Liver (tissue), 9 donors: Measurements from ENCODE around the gene ALPP. TPM values are rescaled to one million over a fixed set of nuclear protein-coding genes. Genes with fewer than 3 reads are reported as not detected.
"Not testable (repeated sequence)": the region's sequence is repeated elsewhere in the genome, so short reads cannot be mapped to it uniquely, and the experiment has no call there.

ENCODE experiments used
- DNase-seq: peaks from one replicate; pipeline ENCODE4 v3.0.0-alpha.2; 2017; ENCODE audit warnings: low spot score
- H3K27ac ChIP-seq, 2 donors: one replicate each; pipeline ENCODE4 v1.7.0; 2013; ENCODE audit warnings: inconsistent platforms in 2 of 2, low read length in 2 of 2, control low read depth in 1 of 2, low read depth in 1 of 2, mild to moderate bottlenecking in 1 of 2
- H3K27me3 ChIP-seq, 4 donors: one replicate each; pipeline versions ENCODE4 v1.6.1 to v1.7.0; 2013; ENCODE audit warnings: low read length in 3 of 4, inconsistent platforms in 1 of 4, mild to moderate bottlenecking in 1 of 4, moderate library complexity in 1 of 4; ENCODE audit not compliant: control insufficient read depth in 4 of 4, insufficient read depth in 4 of 4
- H3K36me3 ChIP-seq, 4 donors: one replicate each; pipeline versions ENCODE4 v1.6.1 to v1.7.0; 2013; ENCODE audit warnings: low read length in 3 of 4, mild to moderate bottlenecking in 3 of 4, low read depth in 1 of 4, moderate library complexity in 1 of 4; ENCODE audit not compliant: control insufficient read depth in 4 of 4, insufficient read depth in 3 of 4
- H3K4me1 ChIP-seq, 4 donors: one replicate each; pipeline versions ENCODE4 v1.6.1 to v1.7.0; 2013; ENCODE audit warnings: low read length in 3 of 4, mild to moderate bottlenecking in 3 of 4, moderate library complexity in 1 of 4; ENCODE audit not compliant: control insufficient read depth in 4 of 4, insufficient read depth in 4 of 4
- H3K4me3 ChIP-seq, 3 donors: one replicate each; pipeline versions ENCODE4 v1.6.1 to v1.7.0; 2013; ENCODE audit warnings: low read length in 3 of 3, control low read depth in 1 of 3, low read depth in 1 of 3, mild to moderate bottlenecking in 1 of 3
- H3K9ac ChIP-seq, 2 donors: one replicate each; pipeline ENCODE4 v1.7.0; 2013; ENCODE audit warnings: low read length in 2 of 2, mild to moderate bottlenecking in 2 of 2, moderate library complexity in 2 of 2, control low read depth in 1 of 2, low read depth in 1 of 2
- H3K9me3 ChIP-seq, 4 donors: one replicate each; pipeline versions ENCODE4 v1.6.1 to v1.7.0; 2013; ENCODE audit warnings: low read length in 3 of 4; ENCODE audit not compliant: control insufficient read depth in 4 of 4
- ATF3 ChIP-seq: IDR thresholded peaks from 2 replicates; pipeline ENCODE4 v1.6.1; 2016; ENCODE audit warnings: antibody characterized with exemption
- CTCF ChIP-seq: fragments of 150-350 bp; IDR thresholded peaks from 2 replicates; pipeline ENCODE4 v1.5.1; 2017; ENCODE audit warnings: improper control_type of control experiment, low read depth, low read length; ENCODE audit not compliant: missing input control
- EGR1 ChIP-seq, 2 donors: IDR thresholded peaks; 2 replicates each; pipeline ENCODE4 v1.6.1; 2016 to 2018; ENCODE audit warnings: antibody characterized with exemption in 2 of 2, low read depth in 2 of 2
- FOXA1 ChIP-seq: IDR thresholded peaks from 2 replicates; pipeline ENCODE4 v1.6.1; 2016; ENCODE audit warnings: antibody characterized with exemption
- FOXA2 ChIP-seq: IDR thresholded peaks from 2 replicates; pipeline ENCODE4 v1.6.1; 2016; ENCODE audit warnings: antibody characterized with exemption
- GABPA ChIP-seq, 2 donors: IDR thresholded peaks in 1 of 2; conservative IDR thresholded peaks in 1 of 2; 2 replicates each; pipeline ENCODE4 v1.6.1; 2016; ENCODE audit warnings: antibody characterized with exemption in 2 of 2, mild to moderate bottlenecking in 1 of 2, moderate library complexity in 1 of 2
- HNF4A ChIP-seq, 2 donors: conservative IDR thresholded peaks; 2 replicates each; pipeline ENCODE4 v1.6.1; 2016; ENCODE audit warnings: antibody characterized with exemption in 2 of 2, mild to moderate bottlenecking in 2 of 2
- HNF4G ChIP-seq: IDR thresholded peaks from 2 replicates; pipeline ENCODE4 v1.6.1; 2016; ENCODE audit warnings: antibody characterized with exemption
- JUND ChIP-seq, 2 donors: IDR thresholded peaks; 2 replicates each; pipeline ENCODE4 v1.6.1; 2016; ENCODE audit warnings: antibody characterized with exemption in 2 of 2
- MAX ChIP-seq: IDR thresholded peaks from 2 replicates; pipeline ENCODE4 v1.6.1; 2016; ENCODE audit warnings: antibody characterized with exemption
- NR2F2 ChIP-seq: IDR thresholded peaks from 2 replicates; pipeline ENCODE4 v1.6.1; 2016; ENCODE audit warnings: antibody characterized with exemption
- RAD21 ChIP-seq, 2 donors: IDR thresholded peaks; 2 replicates each; pipeline ENCODE4 v1.6.1; 2016; ENCODE audit warnings: antibody characterized with exemption in 2 of 2, mild to moderate bottlenecking in 2 of 2
- RXRA ChIP-seq, 2 donors: IDR thresholded peaks; 2 replicates each; pipeline ENCODE4 v1.6.1; 2017 to 2018; ENCODE audit warnings: antibody characterized with exemption in 2 of 2, mild to moderate bottlenecking in 1 of 2
- SP1 ChIP-seq: IDR thresholded peaks from 2 replicates; pipeline ENCODE4 v1.6.1; 2018; ENCODE audit warnings: antibody characterized with exemption, mild to moderate bottlenecking
- TAF1 ChIP-seq: conservative IDR thresholded peaks from 2 replicates; pipeline ENCODE4 v1.6.1; 2016; ENCODE audit warnings: antibody characterized with exemption, mild to moderate bottlenecking
- YY1 ChIP-seq: IDR thresholded peaks from 2 replicates; pipeline ENCODE4 v1.6.1; 2016; ENCODE audit warnings: antibody characterized with exemption, mild to moderate bottlenecking
- ZBTB33 ChIP-seq: IDR thresholded peaks from 2 replicates; pipeline ENCODE4 v1.6.1; 2016; ENCODE audit warnings: antibody characterized with exemption
- WGBS: extraction: QIAGEN DNeasy Blood & Tissue Kit; methylation state at CpG from one replicate; pipeline ENCODE4 v1.1.7; 2013; 5-methylcytosine and 5-hydroxymethylcytosine counted together
- polyA plus RNA-seq, 2 donors: library from polyadenylated mRNA; stranded (reverse) in 1 of 2; unstranded in 1 of 2; fragments of 200-250 nt in 1 of 2; fragments of >200 nt in 1 of 2; fragmentation: Nextera tagmentation in 1 of 2; extraction: Ambion mirVana in 1 of 2; gene quantifications; one replicate each; pipeline versions ENCODE4 v1.2.1 to v1.2.3, GENCODE V29; 2013 to 2015
- total RNA-seq, 2 donors: library from RNA; depleted of rRNA; stranded (reverse); fragments of >200 nt; gene quantifications; one replicate each; pipeline ENCODE4 v1.2.3, GENCODE V29; 2014
- TF ChIP-seq, protein P1 (sequence below): IDR thresholded peaks from 2 replicates; pipeline ENCODE4 v1.6.1; 2016; ENCODE audit warnings: antibody characterized with exemption, mild to moderate bottlenecking
- donor health status: healthy.
- donor health status: healthy.
- donor health status: healthy.
- donor health status: healthy.
- donor health status: healthy.

ALPP gene
- total and polyA plus RNA-seq, 4 donors, result not detected

DNA sequence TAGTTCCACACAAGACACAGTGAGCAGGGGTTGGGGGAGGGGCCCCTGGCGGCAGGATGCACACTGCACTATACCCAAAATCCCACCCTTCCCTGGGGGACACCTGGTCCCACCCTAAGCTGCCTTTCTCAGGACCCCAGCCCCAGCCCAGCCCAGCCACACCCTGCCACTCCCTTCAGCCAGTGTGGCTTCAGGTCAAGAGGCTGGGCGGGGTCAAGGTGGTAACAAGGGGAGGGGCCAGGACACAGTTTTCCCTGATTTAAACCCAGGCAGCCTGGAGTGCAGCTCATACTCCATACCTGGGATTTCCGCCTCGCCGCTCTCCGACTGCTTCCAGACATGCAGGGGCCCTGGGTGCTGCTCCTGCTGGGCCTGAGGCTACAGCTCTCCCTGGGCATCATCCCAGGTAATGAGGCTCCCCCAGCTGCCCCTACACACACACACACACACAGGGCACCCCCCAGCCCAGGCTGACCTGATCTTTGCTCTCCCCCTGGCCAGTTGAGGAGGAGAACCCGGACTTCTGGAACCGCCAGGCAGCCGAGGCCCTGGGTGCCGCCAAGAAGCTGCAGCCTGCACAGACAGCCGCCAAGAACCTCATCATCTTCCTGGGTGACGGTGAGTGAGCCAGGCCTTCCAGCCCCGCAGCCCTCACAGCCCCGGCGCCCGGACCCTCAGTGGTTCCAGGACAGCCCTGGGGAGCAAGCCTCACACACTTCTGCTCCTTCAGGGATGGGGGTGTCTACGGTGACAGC is 28.2 kb downstream of the ALPP start, which contains the start of gene ALPG:
ALPG (plus strand) TSS at position 289 of the 755 bp plus-strand sequence; CDS start at position 340, 51 bp downstream.
- no peaks in the 10 kb centered on the region for H3K27me3 ChIP-seq
- DNase-seq, result no peak
- H3K4me3 ChIP-seq, result no peak within 1 kb of the TSS
- WGBS, result 91% methylated on average over 17 of the region's 17 CpGs
- no peak within 1 kb of the TSS for H3K27ac ChIP-seq
- H3K9me3 ChIP-seq, result no peaks in the 10 kb centered on the region
- H3K4me1 ChIP-seq, result no peaks in the 10 kb centered on the region
- TF ChIP-seq FOXA1 (no peak), HNF4A (conservative IDR thresholded peaks at IDR 0.05) (no peak), HNF4G (no peak), NR2F2 (no peak), SP1 (no peak), ATF3 (no peak), EGR1 (IDR thresholded peaks at IDR 0.05; ENCODE audit: low read depth in 2 of 2) (no peak), RAD21 (IDR thresholded peaks at IDR 0.05) (no peak), FOXA2 (no peak), JUND (IDR thresholded peaks at IDR 0.05) (no peak), ZBTB33 (no peak), TAF1 (no peak), GABPA (IDR thresholded peaks at IDR 0.05 in 1 of 2, conservative IDR thresholded peaks at IDR 0.05 in 1 of 2) (no peak), CTCF (no peak), MAX (no peak), YY1 (no peak), RXRA (IDR thresholded peaks at IDR 0.05) (no peak)
- TF ChIP-seq, protein P1, sequence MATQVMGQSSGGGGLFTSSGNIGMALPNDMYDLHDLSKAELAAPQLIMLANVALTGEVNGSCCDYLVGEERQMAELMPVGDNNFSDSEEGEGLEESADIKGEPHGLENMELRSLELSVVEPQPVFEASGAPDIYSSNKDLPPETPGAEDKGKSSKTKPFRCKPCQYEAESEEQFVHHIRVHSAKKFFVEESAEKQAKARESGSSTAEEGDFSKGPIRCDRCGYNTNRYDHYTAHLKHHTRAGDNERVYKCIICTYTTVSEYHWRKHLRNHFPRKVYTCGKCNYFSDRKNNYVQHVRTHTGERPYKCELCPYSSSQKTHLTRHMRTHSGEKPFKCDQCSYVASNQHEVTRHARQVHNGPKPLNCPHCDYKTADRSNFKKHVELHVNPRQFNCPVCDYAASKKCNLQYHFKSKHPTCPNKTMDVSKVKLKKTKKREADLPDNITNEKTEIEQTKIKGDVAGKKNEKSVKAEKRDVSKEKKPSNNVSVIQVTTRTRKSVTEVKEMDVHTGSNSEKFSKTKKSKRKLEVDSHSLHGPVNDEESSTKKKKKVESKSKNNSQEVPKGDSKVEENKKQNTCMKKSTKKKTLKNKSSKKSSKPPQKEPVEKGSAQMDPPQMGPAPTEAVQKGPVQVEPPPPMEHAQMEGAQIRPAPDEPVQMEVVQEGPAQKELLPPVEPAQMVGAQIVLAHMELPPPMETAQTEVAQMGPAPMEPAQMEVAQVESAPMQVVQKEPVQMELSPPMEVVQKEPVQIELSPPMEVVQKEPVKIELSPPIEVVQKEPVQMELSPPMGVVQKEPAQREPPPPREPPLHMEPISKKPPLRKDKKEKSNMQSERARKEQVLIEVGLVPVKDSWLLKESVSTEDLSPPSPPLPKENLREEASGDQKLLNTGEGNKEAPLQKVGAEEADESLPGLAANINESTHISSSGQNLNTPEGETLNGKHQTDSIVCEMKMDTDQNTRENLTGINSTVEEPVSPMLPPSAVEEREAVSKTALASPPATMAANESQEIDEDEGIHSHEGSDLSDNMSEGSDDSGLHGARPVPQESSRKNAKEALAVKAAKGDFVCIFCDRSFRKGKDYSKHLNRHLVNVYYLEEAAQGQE, result no peak
- no peaks in the 10 kb centered on the region for H3K36me3 ChIP-seq
- no peak within 1 kb of the TSS for H3K9ac ChIP-seq

GRCh38 chr2:232407428-232408150 is 29.0 kb downstream of the ALPP start:
- WGBS, result 91% methylated on average over 28 of the region's 30 CpGs
- H3K27me3 ChIP-seq, DNase-seq, H3K4me1 ChIP-seq, H3K4me3 ChIP-seq, H3K9ac ChIP-seq, H3K9me3 ChIP-seq, H3K27ac ChIP-seq, H3K36me3 ChIP-seq: not testable (repeated sequence)

GRCh38 chr2:232408269-232408668 is 29.7 kb downstream of the ALPP start:
- not testable (repeated sequence) for DNase-seq, H3K4me3 ChIP-seq, H3K36me3 ChIP-seq, H3K9me3 ChIP-seq, H3K4me1 ChIP-seq, H3K9ac ChIP-seq, H3K27me3 ChIP-seq, H3K27ac ChIP-seq
- WGBS, result 88% methylated on average over 10 of the region's 10 CpGs
